K562 (cell line): ENCODE data around the gene GEMIN4. TPM values are rescaled to one million over a fixed set of nuclear protein-coding genes. Genes with fewer than 3 reads are reported as not detected.

Experiments used
- ARID4B ChIP-seq: sonication (generic); formaldehyde crosslinking; IDR thresholded peaks from 2 replicates; pipeline ENCODE4 v1.8.0; 2022; ENCODE audit warnings: mild to moderate bottlenecking, missing genetic modification reagents
- DNMT1 ChIP-seq: fragments of 450-650 bp; IDR thresholded peaks from 2 replicates; pipeline ENCODE4 v1.6.1; 2016; ENCODE audit warnings: antibody characterized with exemption, mild to moderate bottlenecking
- GABPA ChIP-seq: fragments of 200-800 bp; sonication (Bioruptor generic); conservative IDR thresholded peaks from 2 replicates; pipeline ENCODE4 v1.6.1; 2016; ENCODE audit warnings: low read depth, missing genetic modification characterization, missing compliant biosample characterization
- KDM4B ChIP-seq, 2 experiments: fragments of 450-650 bp in 1 of 2; sonication (generic) in 1 of 2; IDR thresholded peaks; 2 replicates each; pipeline ENCODE4 v1.6.1; 2016 to 2017; ENCODE audit warnings: borderline replicate concordance in 2 of 2, antibody characterized with exemption in 1 of 2, low read depth in 1 of 2, mild to moderate bottlenecking in 1 of 2
- MGA ChIP-seq: fragments of 450-650 bp; IDR thresholded peaks from 2 replicates; pipeline ENCODE4 v1.6.1; 2016; ENCODE audit warnings: mild to moderate bottlenecking, moderate library complexity
- PHF20 ChIP-seq: fragments of 450-650 bp; IDR thresholded peaks from 2 replicates; pipeline ENCODE4 v1.6.1; 2018; ENCODE audit not compliant: partially characterized antibody
- RBM25 ChIP-seq: fragments of 200-400 bp; formaldehyde crosslinking; IDR thresholded peaks from 2 replicates; pipeline ENCODE4 v1.6.1; 2018; ENCODE audit warnings: low read length, low read depth, moderate library complexity; ENCODE audit not compliant: severe bottlenecking
- SMC3 ChIP-seq: conservative IDR thresholded peaks from 2 replicates; pipeline ENCODE4 v1.6.1; 2011; ENCODE audit warnings: low read depth, low read length, improper control_type of control experiment; ENCODE audit not compliant: insufficient read depth
- SUPT5H ChIP-seq: fragments of 450-650 bp; IDR thresholded peaks from 2 replicates; pipeline ENCODE4 v1.6.1; 2016
- polyA plus RNA-seq, 8 experiments: library from polyadenylated mRNA; depleted of rRNA in 4 of 8; stranded (reverse) in 5 of 8; unstranded in 3 of 8; fragments of >200 nt; fragmentation: Nextera tagmentation in 2 of 8; fragmentation: Illumina TruSeq in 1 of 8; extraction: Ambion mirVana in 2 of 8; extraction: Trizol in 1 of 8; gene quantifications; 2 replicates each; pipeline versions ENCODE4 v1.2.1 to v1.2.3, GENCODE V29; 2011 to 2014; ENCODE audit warnings: inconsistent platforms in 1 of 8, missing spikeins in 1 of 8
- total RNA-seq, 7 experiments: library from RNA; depleted of rRNA in 6 of 7; stranded (reverse); fragments of >200 nt in 6 of 7; fragmentation: Illumina TruSeq in 2 of 7; extraction: Trizol in 2 of 7; gene quantifications; 2 replicates each; pipeline versions ENCODE4 v1.2.1 to v1.2.3, GENCODE V29; 2011 to 2021; ENCODE audit warnings: low replicate concordance in 1 of 7
- TF ChIP-seq, protein P1 (sequence below): fragments of 450-650 bp; formaldehyde crosslinking; IDR thresholded peaks from 2 replicates; pipeline ENCODE4 v1.4.0; 2022; ENCODE audit warnings: missing genetic modification characterization

Gene GEMIN4
- total and polyA plus RNA-seq, 9 of the 15 experiments (the other 6 are each of a cell fraction or from before 2014, with no cell fraction given): 1.8 to 42.5 (median 10.8) TPM

DNA sequence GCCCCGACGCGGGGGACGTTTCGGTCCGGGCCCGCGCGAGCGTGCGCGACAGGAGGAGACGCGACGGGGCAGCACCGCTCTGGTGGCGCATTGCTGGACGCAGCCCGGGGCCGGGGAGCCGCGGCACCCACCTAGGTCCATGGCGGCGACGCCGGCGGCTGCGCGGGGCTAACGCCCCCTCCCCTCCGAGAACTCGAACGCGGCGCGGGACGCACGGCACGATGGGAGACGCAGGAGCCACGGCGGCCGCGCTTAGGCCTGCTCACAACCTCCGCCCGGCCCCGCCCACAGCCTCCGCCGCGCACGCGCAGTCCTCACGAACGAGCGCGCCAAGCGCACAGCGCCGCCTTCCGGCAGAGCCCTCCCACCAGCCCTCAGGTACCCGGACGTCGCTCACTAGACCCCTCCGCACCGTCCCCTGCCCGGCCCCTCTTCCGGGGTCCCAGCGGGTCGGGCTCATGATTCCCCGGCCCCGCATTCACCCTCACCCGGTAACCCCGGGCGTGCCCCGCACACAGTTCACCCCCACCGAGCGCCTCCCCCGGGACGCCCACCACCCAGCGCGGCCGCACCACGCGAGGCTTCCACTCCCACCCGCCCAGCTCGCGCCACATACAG is at the start of gene GEMIN4 (continued):
- TF ChIP-seq ARID4B (CRISPR knock-in tag) (peak; percentile 38), PHF20 (peak; percentile 30), KDM4B (IDR thresholded peaks at IDR 0.05; ENCODE audit: borderline replicate concordance in 2 of 2, low read depth in 1 of 2) (peak in 1 of 2 experiments; percentile 15; a peak in 1 of 4 replicates), MGA (peak; percentile 62), SUPT5H (peak; percentile 66), GABPA (tag) (peak; percentile 35; the same call in 1 of the 2 replicates), SMC3 (0 out of 2 replicates have a peak, but pooled peaks have one; percentile 20), DNMT1 (no peak), RBM25 (peak; percentile 19)
- TF ChIP-seq, protein P1, sequence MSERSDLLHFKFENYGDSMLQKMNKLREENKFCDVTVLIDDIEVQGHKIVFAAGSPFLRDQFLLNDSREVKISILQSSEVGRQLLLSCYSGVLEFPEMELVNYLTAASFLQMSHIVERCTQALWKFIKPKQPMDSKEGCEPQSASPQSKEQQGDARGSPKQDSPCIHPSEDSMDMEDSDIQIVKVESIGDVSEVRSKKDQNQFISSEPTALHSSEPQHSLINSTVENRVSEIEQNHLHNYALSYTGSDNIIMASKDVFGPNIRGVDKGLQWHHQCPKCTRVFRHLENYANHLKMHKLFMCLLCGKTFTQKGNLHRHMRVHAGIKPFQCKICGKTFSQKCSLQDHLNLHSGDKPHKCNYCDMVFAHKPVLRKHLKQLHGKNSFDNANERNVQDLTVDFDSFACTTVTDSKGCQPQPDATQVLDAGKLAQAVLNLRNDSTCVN (CRISPR knock-in tag): 0 out of 2 replicates have a peak, but pooled peaks have one; percentile 37
